NCI-H2196 treated with DMSO at 0.1 percent for 48 hours (cell line): Measurements from ENCODE around the gene REN.

ENCODE experiments used
- DNase-seq: peaks from one replicate; lab custom pipeline; 2025; ENCODE audit not compliant: unreplicated experiment; lab: John Stamatoyannopoulos, UW

Gene REN

DNA sequence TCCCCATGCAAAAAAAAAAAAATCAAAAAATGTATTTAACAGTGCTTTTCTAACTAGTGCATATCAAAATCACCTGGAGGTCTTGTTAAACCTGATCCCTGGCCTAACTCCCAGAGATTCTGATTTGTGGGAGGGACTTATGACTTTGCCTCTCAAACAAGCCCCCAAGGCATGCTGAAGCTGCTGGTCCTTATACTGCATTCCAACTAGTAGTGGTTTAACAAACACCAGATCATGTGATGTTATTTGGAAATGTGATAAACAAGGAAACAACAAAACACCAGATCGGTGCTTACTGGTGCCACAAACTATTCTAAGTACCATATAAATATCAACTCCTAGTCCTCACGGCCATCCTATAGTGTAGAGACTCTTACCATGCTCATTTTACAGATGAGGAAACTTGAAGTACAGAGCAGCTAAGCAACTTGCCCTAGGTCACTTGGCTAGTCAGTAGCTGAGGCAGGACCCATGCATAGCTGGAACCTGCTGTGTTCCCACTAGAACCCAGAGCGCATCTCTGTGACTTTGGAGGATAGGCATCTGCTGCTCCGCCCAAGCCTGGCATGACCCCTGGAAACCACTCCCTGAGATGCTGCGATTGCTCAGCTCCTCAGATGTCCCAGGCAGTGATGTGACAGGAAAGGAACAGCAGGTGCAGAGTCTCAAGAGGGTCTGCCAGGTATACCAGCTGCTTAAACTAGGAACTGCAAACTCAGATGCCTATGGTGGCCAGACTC lies 55.1 kb downstream of the REN start:
- peak; percentile 47 for DNase-seq

DNA sequence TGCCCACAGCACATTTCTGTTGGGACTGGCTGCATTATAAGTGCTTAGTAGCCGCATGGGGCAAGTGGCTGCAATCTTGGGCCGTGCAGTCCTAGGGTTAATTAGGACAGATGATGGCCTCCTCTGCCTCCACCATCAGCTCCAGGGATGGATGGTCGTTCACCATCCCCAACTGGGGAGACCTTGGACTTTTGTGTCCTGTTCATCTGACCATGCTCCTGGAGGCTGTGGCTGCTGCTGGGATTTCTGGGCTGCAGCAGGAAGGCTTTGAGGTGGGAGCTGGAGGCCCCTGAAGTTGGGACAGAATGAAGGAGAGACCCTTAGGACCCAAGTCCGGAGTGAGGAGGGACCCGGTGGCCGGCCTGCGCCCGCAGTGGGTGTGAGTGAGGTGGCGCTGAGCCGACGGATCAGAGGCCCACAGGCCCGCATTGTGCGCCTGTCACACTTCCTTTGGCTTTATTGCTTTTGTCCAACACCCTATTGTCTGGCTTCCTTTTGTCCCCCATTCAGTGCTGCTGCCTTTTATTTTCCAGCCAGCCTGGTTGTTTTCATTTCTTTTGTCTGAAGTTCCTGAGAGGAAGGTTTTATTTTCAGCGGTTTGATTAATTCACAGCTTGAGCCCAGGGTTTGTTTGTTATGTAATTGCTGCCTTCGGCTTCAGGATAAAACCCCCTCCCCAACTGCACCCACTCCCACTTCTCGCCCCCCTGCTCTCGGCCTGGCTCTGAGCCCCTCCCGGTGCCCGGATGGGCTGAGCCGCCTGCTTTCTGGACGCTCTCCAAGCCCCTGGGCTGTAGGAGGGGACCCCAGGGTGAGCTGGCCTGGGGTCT lies 57.6 kb downstream of the REN start:
- DNase-seq: no peak

DNA sequence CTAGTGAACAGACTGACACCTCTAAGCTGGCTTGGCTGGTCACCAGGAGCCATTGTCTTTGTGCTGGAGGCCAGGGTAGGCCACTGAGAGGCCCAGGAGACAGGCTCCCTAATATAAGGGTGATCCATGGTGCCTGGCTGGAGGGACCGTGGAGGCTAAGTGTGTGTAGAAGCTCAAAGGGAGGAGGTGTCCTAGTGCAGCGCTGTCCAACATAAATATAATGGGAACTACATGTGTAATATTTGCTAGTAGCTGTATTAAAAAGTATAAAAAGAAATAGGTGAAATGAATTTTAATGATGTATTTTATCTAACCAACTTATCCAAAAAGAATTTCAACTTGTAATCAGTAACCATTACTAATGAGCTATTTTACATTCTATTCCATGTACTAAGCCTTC lies 58.2 kb downstream of the REN start:
- DNase-seq: no peak

DNA sequence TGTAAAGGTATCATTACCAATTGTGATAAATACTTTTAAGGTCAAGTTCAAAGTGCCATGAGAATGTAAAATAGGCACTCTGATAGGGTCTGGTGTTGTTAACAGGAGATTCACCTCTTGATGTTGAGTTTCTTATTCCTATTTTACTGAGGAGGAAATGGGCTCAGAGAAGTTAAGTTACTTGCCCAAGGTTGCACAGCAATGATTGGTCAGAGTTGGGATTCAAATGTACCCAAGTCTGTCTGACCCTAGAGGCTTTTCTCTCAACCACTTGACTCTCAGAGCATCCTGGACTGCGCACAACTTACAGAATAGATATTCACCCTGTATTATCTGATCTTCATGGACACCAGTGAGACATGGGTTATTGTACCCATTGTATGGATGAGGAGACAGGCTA lies 59.3 kb downstream of the REN start:
- no peak for DNase-seq

DNA sequence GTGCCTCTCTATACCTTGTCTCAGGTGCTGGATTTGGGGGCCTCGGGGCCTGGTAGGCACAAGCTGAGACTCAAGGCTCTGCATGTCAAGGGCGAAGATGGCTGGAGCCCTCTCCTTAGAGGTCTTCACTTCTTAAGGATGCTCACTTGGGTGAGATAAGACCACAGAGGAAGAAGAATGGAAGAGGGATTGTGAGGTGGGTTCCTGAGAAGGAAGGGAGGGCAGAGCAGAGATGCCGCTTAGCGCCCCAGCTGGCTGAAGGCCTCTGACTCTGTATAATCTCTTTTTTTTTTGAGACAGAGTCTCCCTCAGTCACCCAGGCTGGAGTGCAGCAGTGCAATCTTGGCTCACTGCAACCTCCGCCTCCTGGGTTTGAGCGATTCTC lies 61.0 kb downstream of the REN start:
- DNase-seq: no peak
